Measurements from ENCODE around the gene WDR55. TPM values are rescaled to one million over a fixed set of nuclear protein-coding genes. Genes with fewer than 3 reads are reported as not detected.

Gene WDR55
- total RNA-seq, 1 experiment from 2014 or later: 49.2 TPM

GRCh38 chr5:140671472-140672125, 6.9 kb downstream of the WDR55 start:
- intact Hi-C loops (cut with micrococcal nuclease; ENCODE audit: unreplicated experiment): no loop called here
- H3K36me3 ChIP-seq (ENCODE audit: control insufficient read depth, insufficient read depth, low read length): peaks cover 12% of the 10 kb centered on the region

GRCh38 chr5:140672455-140673186, 7.9 kb downstream of the WDR55 start:
- intact Hi-C loops (cut with micrococcal nuclease; ENCODE audit: unreplicated experiment): no loop called here
- ChIA-PET CTCF (no interaction called here), POLR2A (no interaction called here)
- peak; percentile 20 for ATAC-seq
- TF ChIP-seq SIN3A (IDR thresholded peaks at IDR 0.05; ENCODE audit: borderline replicate concordance, insufficient read depth, low read depth, low read length) (no peak), POLR2AphosphoS5 (IDR thresholded peaks at IDR 0.05; ENCODE audit: low read depth, low read length) (peak; percentile 20; the same call in 1 of the 2 replicates), CTCF (IDR thresholded peaks at IDR 0.05) (no peak)
- Histone ChIP-seq H3K4me1 (ENCODE audit: control insufficient read depth, insufficient read depth, low read length) (no peaks in the 10 kb centered on the region), H3K36me3 (ENCODE audit: control insufficient read depth, insufficient read depth, low read length) (peaks cover 13% of the 10 kb centered on the region), H3K27ac (ENCODE audit: low read length) (no peak overlapping the region), H3K27me3 (ENCODE audit: control insufficient read depth, insufficient read depth, low read length) (no peaks in the 10 kb centered on the region), H3K9me3 (ENCODE audit: control insufficient read depth, insufficient read depth, low read depth, low read length) (no peaks in the 10 kb centered on the region), H3K4me3 (ENCODE audit: low read depth in 2 of 2, low read length in 2 of 2) (no peak overlapping the region)
- in situ Hi-C loops (cut with HindIII; ENCODE audit: low pct_unique_long_range_greater_than_20kb, low sequenced_read_pairs): no loop called here
- DNase-seq (ENCODE audit: low read depth, low spot score): no peak
- no TSS peak for BruUV-seq (replicated peaks)

More at GRCh38 chr5:140671472-140672125, 6.9 kb downstream of the WDR55 start:
- H3K27ac ChIP-seq (ENCODE audit: low read length): no peak overlapping the region
- no peaks in the 10 kb centered on the region for H3K27me3 ChIP-seq (ENCODE audit: control insufficient read depth, insufficient read depth, low read length)
- no peak overlapping the region for H3K4me3 ChIP-seq (ENCODE audit: low read depth in 2 of 2, low read length in 2 of 2)
- no peak for TF ChIP-seq TCF7L2 (IDR thresholded peaks at IDR 0.05; ENCODE audit: low read depth, low read length)
- TF ChIP-seq POLR2AphosphoS5 (IDR thresholded peaks at IDR 0.05; ENCODE audit: low read depth, low read length): no peak
- TF ChIP-seq CTCF (IDR thresholded peaks at IDR 0.05): no peak
- TF ChIP-seq REST (IDR thresholded peaks at IDR 0.05; ENCODE audit: insufficient read depth in 1 of 2, low read depth in 2 of 2, low read length in 1 of 2): no peak
- no peak for TF ChIP-seq SIN3A (IDR thresholded peaks at IDR 0.05; ENCODE audit: borderline replicate concordance, insufficient read depth, low read depth, low read length)
- in situ Hi-C loops (cut with HindIII; ENCODE audit: low pct_unique_long_range_greater_than_20kb, low sequenced_read_pairs): no loop called here
- H3K4me1 ChIP-seq (ENCODE audit: control insufficient read depth, insufficient read depth, low read length): no peaks in the 10 kb centered on the region
- DNase-seq (ENCODE audit: low read depth, low spot score) (no peak), ATAC-seq (peak; percentile 18)
- no peaks in the 10 kb centered on the region for H3K9me3 ChIP-seq (ENCODE audit: control insufficient read depth, insufficient read depth, low read depth, low read length)
- no TSS peak for BruUV-seq (replicated peaks)
- POLR2A ChIA-PET: no interaction called here
- CTCF ChIA-PET: no interaction called here

All from Panc1 (cell line).